GM04504 (cell line): ENCODE data around the gene OR10K2.
"Not testable (repeated sequence)": the region's sequence is repeated elsewhere in the genome, so short reads cannot be mapped to it uniquely, and the experiment has no call there.

Experiments
- DNase-seq: peaks from one replicate; pipeline ENCODE4 v3.0.0-alpha.2; 2012; ENCODE audit warnings: low read depth

The OR10K2 gene

GRCh38 chr1:158426137-158426536 lies at the start of gene OR10K2:
Gene OR10K2 (minus strand): TSS chr1:158426237. CDS start chr1:158420866, 5,371 bp downstream.
- no peak for DNase-seq

GRCh38 chr1:158471920-158472319 lies 45.9 kb upstream of the OR10K2 start, which contains the start of gene OR10R2:
Gene OR10R2 (plus strand): TSS chr1:158472220. CDS start chr1:158472326, 106 bp downstream.
- DNase-seq, result no peak

DNA sequence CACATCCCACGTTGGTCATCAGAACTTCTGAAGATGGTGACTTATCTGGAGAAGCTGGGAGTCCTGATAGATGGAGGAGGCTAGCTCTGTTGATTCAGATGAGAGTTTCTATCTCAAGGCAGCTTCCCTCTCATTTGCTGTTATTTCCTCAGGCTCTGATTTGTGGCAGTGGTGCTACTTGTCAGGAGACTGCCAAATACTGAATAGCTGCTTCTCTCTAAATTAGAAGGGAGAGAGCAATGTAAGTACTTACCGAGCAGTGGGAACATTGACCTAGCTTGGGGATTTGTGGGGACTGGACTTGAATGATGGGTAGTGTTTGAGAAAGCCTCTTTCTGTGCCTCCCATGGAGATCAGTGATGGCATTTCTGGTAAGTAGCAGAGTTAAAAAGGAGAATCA lies 35.5 kb upstream of the OR10K2 start, which contains the start of gene OR10K1:
Gene OR10K1 (plus strand): TSS at position 301 of the 400 bp plus-strand sequence. CDS start 3,728 bp downstream, outside the sequence.
- no peak for DNase-seq

DNA sequence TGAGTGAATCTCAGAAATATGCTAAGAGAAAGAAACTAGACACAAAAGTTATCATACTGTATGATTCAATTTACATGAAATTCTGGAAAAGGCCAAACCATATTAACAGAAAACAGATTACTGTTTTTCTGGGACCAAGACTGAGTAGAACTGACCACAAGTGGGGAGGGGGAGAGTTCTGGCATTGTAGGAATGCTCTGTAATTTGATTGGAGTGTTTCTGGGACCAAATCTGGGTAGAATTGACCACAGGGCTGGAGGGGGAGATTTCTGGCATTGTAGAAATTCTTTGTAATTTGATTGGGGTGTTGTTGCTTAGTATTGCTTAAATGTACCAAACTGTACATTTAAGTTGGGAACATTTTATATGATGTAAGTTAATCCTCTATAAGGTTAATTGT lies 32.2 kb upstream of the OR10K2 start:
- DNase-seq, result no peak

DNA sequence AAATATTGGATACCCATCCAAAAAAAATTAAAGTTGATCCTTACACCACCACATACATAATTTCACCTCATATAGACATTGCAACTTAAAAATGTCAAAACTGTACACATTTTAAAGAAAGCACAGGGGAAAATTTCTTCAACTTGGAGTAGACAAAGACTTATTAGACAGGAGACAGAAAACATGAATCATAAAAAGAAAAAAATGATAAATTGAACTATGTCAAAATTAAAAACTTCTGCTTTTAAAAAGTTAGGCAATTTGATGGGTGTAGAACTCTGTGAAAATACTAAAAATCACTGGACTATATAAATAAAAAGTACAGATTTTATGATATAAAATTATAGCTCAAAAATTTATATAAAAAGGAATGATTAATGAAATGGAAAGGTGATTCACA lies 31.2 kb upstream of the OR10K2 start:
- no peak for DNase-seq

- DNase-seq, result no peak
Observed at GRCh38 chr1:158454537-158454936, 28.5 kb upstream of the OR10K2 start.

DNA sequence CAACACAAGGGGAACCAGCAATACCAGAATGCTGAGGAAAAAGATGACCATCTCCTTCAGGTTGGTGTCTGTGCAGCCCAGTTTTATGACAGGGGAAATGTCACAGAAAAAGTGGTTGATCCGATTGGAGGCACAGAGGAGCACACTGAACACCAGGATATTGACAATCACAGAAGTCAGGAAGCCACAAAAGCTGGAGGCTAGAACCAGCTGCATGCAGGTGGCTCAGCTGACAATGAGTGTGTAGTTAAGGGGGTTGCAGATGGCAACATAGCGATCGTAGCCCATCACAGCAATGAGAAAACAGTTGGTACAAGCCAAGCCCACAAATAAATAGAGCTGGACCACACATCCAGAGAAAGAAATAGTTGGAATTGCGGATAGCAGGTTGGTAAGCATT lies 19.3 kb upstream of the OR10K2 start:
- DNase-seq, result no peak

DNA sequence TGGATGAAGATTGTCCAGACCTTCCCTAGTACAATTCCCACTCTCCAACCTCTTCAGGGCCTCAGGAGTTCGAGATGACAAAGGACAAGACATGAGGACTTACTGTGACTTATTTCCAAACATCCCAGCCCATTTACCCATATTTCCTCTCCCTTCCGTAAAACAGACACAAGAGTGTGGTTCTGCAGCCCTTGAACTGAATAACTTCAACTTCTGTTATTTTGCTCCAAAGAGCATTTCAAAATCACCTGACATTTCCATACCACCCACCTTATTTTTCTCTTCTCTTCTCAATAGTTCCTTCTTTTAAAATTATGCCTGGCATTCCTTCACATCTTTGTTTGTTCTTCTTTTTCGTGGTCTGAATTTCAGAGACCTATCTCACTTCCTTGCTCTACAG lies 8.7 kb upstream of the OR10K2 start:
- DNase-seq, result no peak

- not testable (repeated sequence) for DNase-seq
Observed at GRCh38 chr1:158430163-158430562, 4.1 kb upstream of the OR10K2 start.

GRCh38 chr1:158425027-158425426 lies 1.0 kb downstream of the OR10K2 start:
- no peak for DNase-seq

- DNase-seq, result no peak
Observed at GRCh38 chr1:158422212-158422611, 3.8 kb downstream of the OR10K2 start.

DNA sequence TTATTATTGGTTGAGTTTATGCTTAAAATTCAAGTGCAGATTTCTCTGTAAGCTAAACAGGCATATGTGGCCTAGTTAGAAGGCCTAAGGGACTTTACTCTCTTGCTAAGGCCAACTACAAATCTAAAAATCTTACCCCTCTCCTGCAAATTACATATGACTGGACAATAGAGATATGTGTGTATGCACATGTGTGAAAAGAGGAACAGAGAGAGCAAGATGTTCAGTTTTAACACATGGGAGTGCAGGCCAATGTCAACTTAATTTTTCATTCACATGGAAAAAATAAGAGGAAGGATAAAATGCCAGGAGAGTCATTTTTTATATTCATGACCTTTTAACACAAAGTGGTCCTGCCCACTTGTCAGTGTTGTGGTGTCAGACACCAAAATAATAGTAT lies 8.5 kb downstream of the OR10K2 start:
- DNase-seq, result no peak

DNA sequence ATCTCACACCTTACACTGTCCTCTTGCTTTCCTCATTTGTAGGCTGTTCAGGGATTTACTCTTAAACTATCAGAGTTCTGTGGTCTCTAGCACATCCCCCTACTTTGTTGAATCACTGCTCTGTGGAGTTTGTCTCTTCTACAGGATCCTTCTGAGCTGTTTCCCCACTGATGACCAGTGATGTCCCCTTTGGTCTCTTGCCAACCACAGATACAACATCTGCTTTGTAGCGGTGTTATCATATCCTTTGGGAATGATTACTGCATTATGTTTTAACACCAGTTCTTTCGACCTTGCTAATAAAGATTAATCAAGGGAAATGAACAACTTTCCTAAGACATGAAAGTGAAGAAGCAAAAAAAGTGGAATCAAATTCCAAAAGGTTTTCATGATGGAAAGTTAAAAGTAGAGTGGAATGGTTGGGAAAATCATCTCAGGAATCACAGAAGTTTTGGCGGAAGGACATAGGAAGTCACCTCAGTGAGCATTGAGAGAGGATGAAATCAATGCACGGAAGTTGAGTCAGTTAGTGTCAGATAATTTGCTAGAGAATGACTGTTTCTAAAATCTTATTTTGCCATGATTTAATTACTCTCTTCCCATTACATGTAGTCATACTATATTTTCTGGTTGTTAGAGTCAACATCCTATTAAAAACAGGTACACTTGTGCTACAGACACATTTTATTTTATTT lies 11.2 kb downstream of the OR10K2 start:
- no peak for DNase-seq

GRCh38 chr1:158407092-158407491 lies 18.9 kb downstream of the OR10K2 start:
- no peak for DNase-seq

- DNase-seq, result no peak
Observed at GRCh38 chr1:158400871-158401270, 25.2 kb downstream of the OR10K2 start.

GRCh38 chr1:158398818-158399514 lies 27.1 kb downstream of the OR10K2 start, which contains the start of gene OR10T2:
Gene OR10T2 (minus strand): TSS chr1:158399466. CDS start chr1:158399466, 0 bp downstream.
- no peak for DNase-seq

- no peak for DNase-seq
Observed at GRCh38 chr1:158396646-158397045, 29.4 kb downstream of the OR10K2 start.

DNA sequence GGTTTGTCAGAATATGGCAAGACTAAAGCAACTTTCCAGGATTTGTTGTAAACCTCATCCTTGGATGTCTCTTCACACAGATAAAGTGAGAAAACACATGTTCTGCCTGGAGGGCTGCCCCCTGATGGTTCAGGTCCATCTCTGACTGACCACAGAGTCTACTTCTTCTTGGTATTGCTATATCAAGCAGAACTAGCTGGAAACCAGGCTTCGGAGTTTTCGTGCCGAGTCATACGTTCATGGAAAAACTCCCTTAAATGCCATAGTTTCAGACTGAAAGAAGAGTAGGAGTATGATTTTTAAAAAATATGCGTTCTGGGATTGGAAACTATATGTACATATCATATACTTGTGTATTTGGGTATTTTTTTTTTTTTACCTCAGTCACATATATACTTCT lies 32.6 kb downstream of the OR10K2 start:
- DNase-seq, result no peak

- no peak for DNase-seq
Observed at GRCh38 chr1:158391099-158391498, 34.9 kb downstream of the OR10K2 start.

DNA sequence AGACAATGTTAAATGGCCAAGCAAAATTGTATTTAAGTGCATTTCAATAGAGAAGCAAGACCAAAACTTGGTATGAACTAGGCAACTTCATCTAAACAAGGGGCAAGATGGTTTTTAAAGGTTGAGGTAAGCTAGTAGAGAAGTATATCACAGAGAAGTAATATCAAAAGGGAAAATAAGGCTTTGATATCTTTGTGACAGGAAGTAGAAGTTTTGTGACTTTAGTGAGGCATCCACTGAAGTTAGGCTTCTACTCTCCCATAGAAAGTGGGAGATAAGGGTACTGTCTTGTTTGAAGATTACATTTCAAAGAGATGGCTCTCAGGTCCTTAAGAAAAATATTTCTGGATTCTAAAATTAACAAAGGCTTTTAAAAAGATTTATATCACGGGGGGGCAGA lies 35.7 kb downstream of the OR10K2 start:
- DNase-seq, result no peak

DNA sequence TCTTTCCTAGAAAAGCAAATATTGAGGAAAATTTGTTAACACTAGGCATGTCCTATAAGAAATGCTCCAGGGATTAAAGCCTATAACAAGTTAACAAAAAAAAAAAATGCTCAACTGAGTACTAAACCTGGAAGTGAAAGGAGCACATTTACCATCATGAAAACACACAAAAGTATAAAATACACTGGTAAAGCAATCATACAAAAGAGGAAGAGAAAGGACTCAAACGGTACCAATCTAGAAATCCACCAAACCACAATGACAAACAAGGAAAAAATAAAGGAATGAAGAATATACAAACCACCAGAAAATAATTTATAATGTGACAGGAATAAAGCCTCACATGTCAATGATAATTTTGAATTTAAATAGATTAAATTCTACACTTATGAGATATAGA lies 51.2 kb downstream of the OR10K2 start:
- no peak for DNase-seq

DNA sequence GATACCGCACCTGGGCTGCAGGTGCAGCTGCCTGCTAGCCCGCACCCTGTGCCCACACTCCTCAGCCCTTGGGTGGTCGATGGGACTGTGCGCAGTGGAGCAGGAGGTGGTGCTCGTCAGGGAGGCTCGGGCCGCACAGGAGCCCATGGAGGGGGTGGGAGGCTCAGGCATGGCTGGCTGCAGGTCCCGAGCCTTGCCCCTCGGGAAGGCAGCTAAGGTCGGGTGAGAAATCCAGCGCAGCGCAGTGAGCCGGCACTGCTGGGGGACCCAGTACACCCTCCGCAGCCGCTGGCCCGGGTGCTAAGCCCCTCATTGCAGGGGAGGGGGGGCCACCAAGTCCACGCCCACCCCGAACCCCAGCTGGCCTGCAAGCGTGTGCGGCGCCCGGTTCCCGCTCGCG lies 51.9 kb downstream of the OR10K2 start:
- not testable (repeated sequence) for DNase-seq

DNA sequence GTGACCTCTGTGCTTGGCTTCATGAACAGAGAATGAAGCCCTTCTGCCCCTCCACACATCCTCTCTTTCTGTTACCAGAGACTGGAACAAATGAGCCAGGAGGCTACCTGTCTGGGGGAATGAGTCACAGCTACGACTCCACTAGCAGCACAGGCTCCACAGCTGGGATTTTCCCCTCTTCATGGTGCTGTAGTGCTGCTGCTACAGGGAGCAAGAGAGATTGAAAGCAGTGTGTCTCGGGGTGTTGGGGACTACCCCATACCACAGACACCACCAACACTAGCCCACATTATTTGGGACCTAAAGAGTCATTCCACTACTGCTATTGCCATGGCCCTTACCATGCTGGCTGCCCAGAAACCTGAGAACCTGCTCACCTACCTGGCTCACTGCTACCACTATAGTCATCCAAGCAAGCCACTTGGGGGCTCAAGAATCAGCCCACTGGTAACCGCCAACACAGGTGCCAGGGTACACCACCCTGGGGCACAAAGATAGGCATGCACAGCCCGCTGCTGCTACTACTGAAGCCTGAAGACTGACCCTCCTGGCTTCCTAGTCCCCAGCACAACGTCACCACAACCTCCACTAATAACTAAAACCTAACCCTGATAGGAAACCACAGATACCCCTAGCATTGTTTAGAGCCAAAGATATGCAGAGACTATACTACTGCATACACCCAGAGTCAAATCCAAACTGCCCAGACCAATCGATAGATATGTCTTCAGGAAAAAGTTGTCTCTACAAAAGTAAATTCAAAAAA lies 54.7 kb downstream of the OR10K2 start:
- no peak for DNase-seq
